ENCODE results near the gene DNAJC27.

GRCh38 chr2:24922556-24922955, 49.2 kb downstream of the DNAJC27 start:
- TF ChIP-seq CTCF (IDR thresholded peaks at IDR 0.05; ENCODE audit: low read length) (no peak), EZH2 (IDR thresholded peaks at IDR 0.05; ENCODE audit: borderline replicate concordance, low read length) (no peak)

Data from OCI-LY1 (cell line).